SK-N-SH (cell line): Measurements from ENCODE around the gene MUC5AC. TPM values are rescaled to one million over a fixed set of nuclear protein-coding genes. Genes with fewer than 3 reads are reported as not detected.

Experiments
- CTCF ChIA-PET: fragments of 300-600, 350-600 bp; formaldehyde crosslinking; extraction: SDS; loops from one replicate; lab custom pipeline; 2021; lab: Yijun Ruan, JAX
- POLR2A ChIA-PET: fragments of 350-600 bp; sonication (Branson Sonifier 250); formaldehyde crosslinking; extraction: SDS; loops from one replicate; lab custom pipeline; 2020; ENCODE audit warnings: antibody characterized with exemption, inconsistent platforms; lab: Yijun Ruan, JAX
- DNase-seq: peaks from one replicate; pipeline ENCODE4 v3.0.0; 2012
- H2AFZ ChIP-seq: fragments of 200-600 bp; sonication (generic); 2 replicates; pipeline ENCODE4 v1.8.1; 2016; ENCODE audit warnings: antibody characterized with exemption, mild to moderate bottlenecking, low read depth
- H3F3A ChIP-seq: fragments of 200-600 bp; sonication (generic); replicated peaks from 2 replicates; pipeline ENCODE3; 2016; ENCODE audit warnings: antibody characterized with exemption, mild to moderate bottlenecking; ENCODE audit not compliant: insufficient read depth
- H3K27ac ChIP-seq, 2 experiments: fragments of 200-500 bp in 1 of 2; fragments of 200-600 bp in 1 of 2; sonication (Bioruptor generic) in 1 of 2; sonication (generic), shearing (Covaris generic) in 1 of 2; 2 replicates each; pipeline versions ENCODE4 v1.5.1 to v1.6.1; 2014 to 2016; ENCODE audit warnings: low read depth in 2 of 2, inconsistent platforms in 1 of 2, low read length in 1 of 2, mild to moderate bottlenecking in 1 of 2, mixed read lengths in 1 of 2
- H3K27me3 ChIP-seq: fragments of 200-600 bp; sonication (generic), shearing (Covaris generic); 2 replicates; pipeline ENCODE4 v1.6.1; 2016; ENCODE audit warnings: mixed run types; ENCODE audit not compliant: insufficient read depth
- H3K36me3 ChIP-seq, 2 experiments: fragments of 200-500 bp in 1 of 2; fragments of 200-600 bp in 1 of 2; sonication (Bioruptor generic) in 1 of 2; sonication (generic) in 1 of 2; replicated peaks in 1 of 2; 2 replicates each; pipeline versions ENCODE3 to v1.5.1; 2014 to 2016; ENCODE audit warnings: low read length in 1 of 2, mild to moderate bottlenecking in 1 of 2; ENCODE audit not compliant: insufficient read depth in 2 of 2, control insufficient read depth in 1 of 2
- H3K4me1 ChIP-seq, 2 experiments: fragments of 200-500 bp in 1 of 2; fragments of 200-600 bp in 1 of 2; sonication (Bioruptor generic) in 1 of 2; sonication (generic), shearing (Covaris generic) in 1 of 2; 2 replicates each; pipeline versions ENCODE4 v1.5.1 to v1.6.1; 2014 to 2016; ENCODE audit warnings: low read depth in 1 of 2, low read length in 1 of 2, mixed run types in 1 of 2; ENCODE audit not compliant: insufficient read depth in 2 of 2, control insufficient read depth in 1 of 2
- H3K4me2 ChIP-seq: fragments of 200-600 bp; sonication (generic), shearing (Covaris generic); 2 replicates; pipeline ENCODE4 v1.6.1; 2017; ENCODE audit warnings: mixed run types
- H3K4me3 ChIP-seq, 2 experiments: fragments of 200-500 bp in 1 of 2; fragments of 200-600 bp in 1 of 2; sonication (Bioruptor generic) in 1 of 2; sonication (generic), shearing (Covaris generic) in 1 of 2; 2 replicates each; pipeline versions ENCODE4 v1.5.1 to v1.8.1; 2014 to 2016; ENCODE audit warnings: low read depth in 2 of 2, inconsistent platforms in 1 of 2, low read length in 1 of 2, mild to moderate bottlenecking in 1 of 2, mixed read lengths in 1 of 2, moderate library complexity in 1 of 2
- H3K79me2 ChIP-seq: fragments of 200-600 bp; sonication (generic); 2 replicates; pipeline ENCODE4 v1.8.1; 2017; ENCODE audit warnings: mild to moderate bottlenecking; ENCODE audit not compliant: insufficient read depth
- H3K9ac ChIP-seq: fragments of 200-600 bp; sonication (generic); 2 replicates; pipeline ENCODE4 v1.6.1; 2017; ENCODE audit warnings: mixed run types
- H3K9me2 ChIP-seq: fragments of 200-600 bp; sonication (generic); 2 replicates; pipeline ENCODE4 v1.6.1; 2017; ENCODE audit warnings: mixed run types
- H3K9me3 ChIP-seq: fragments of 200-600 bp; sonication (generic); 2 replicates; pipeline ENCODE4 v1.6.1; 2017; ENCODE audit warnings: mixed run types, mild to moderate bottlenecking, moderate library complexity
- H4K20me1 ChIP-seq: fragments of 200-600 bp; sonication (generic); 2 replicates; pipeline ENCODE4 v1.6.1; 2017; ENCODE audit warnings: mild to moderate bottlenecking, mixed run types; ENCODE audit not compliant: insufficient read depth
- CHD2 ChIP-seq: fragments of 150-350 bp; IDR thresholded peaks from 2 replicates; pipeline ENCODE4 v1.6.1; 2018; ENCODE audit warnings: low read length; ENCODE audit not compliant: partially characterized antibody
- ELF1 ChIP-seq: IDR thresholded peaks from 2 replicates; pipeline ENCODE4 v1.4.0; 2012
- FOSL2 ChIP-seq: IDR thresholded peaks from 2 replicates; pipeline ENCODE4 v1.4.0; 2012; ENCODE audit warnings: low read depth, mild to moderate bottlenecking, moderate library complexity, borderline replicate concordance
- FOXJ3 ChIP-seq: sonication (generic); formaldehyde crosslinking; IDR thresholded peaks from 2 replicates; pipeline ENCODE4 v1.5.1; 2020; ENCODE audit warnings: mild to moderate bottlenecking, missing genetic modification reagents
- GABPA ChIP-seq: IDR thresholded peaks from 2 replicates; pipeline ENCODE4 v1.4.0; 2012; ENCODE audit warnings: low read depth, mild to moderate bottlenecking
- GATA2 ChIP-seq: sonication (generic); formaldehyde crosslinking; IDR thresholded peaks from 2 replicates; pipeline ENCODE4 v1.5.0; 2020; ENCODE audit warnings: mild to moderate bottlenecking, missing genetic modification reagents
- JUND ChIP-seq: IDR thresholded peaks from 2 replicates; pipeline ENCODE4 v1.4.0; 2012
- MEF2A ChIP-seq: IDR thresholded peaks from 2 replicates; pipeline ENCODE4 v1.4.0; 2012; ENCODE audit warnings: low read depth, borderline replicate concordance
- MXI1 ChIP-seq: IDR thresholded peaks from 2 replicates; pipeline ENCODE4 v1.6.1; 2012; ENCODE audit warnings: mild to moderate bottlenecking, low read depth, low read length, improper control_type of control experiment
- RCOR1 ChIP-seq: fragments of 150-350 bp; IDR thresholded peaks from 2 replicates; pipeline ENCODE4 v1.6.1; 2017; ENCODE audit warnings: antibody characterized with exemption, low read length
- RXRA ChIP-seq: IDR thresholded peaks from 2 replicates; pipeline ENCODE4 v1.4.0; 2012; ENCODE audit warnings: low read depth, mild to moderate bottlenecking, borderline replicate concordance
- SIN3A ChIP-seq: IDR thresholded peaks from 2 replicates; pipeline ENCODE4 v1.6.1; 2012; ENCODE audit warnings: low read depth, mild to moderate bottlenecking, low read length, moderate library complexity, borderline replicate concordance
- TAF1 ChIP-seq: IDR thresholded peaks from 2 replicates; pipeline ENCODE4 v1.6.1; 2012; ENCODE audit warnings: low read depth, mild to moderate bottlenecking, low read length, moderate library complexity, borderline replicate concordance
- TEAD4 ChIP-seq: IDR thresholded peaks from 2 replicates; pipeline ENCODE4 v1.4.0; 2012; ENCODE audit warnings: mild to moderate bottlenecking, borderline replicate concordance; ENCODE audit not compliant: insufficient read depth
- YY1 ChIP-seq: IDR thresholded peaks from 2 replicates; pipeline ENCODE4 v1.4.0; 2012; ENCODE audit warnings: low read depth, mild to moderate bottlenecking
- whole genome bisulfite sequencing: methylation state at CpG from one replicate; pipeline ENCODE4 v1.1.6; 2017; ENCODE audit warnings: low lambda C conversion rate; 5-methylcytosine and 5-hydroxymethylcytosine counted together
- polyA plus RNA-seq, 3 experiments: library from polyadenylated mRNA; depleted of rRNA; stranded (reverse); fragments of >200 nt; gene quantifications; 2 replicates each; pipeline ENCODE4 v1.2.3, GENCODE V29; 2012
- TF ChIP-seq, protein P1 (sequence below): fragments of 200-600 bp; sonication (generic); IDR thresholded peaks from 2 replicates; pipeline ENCODE4 v1.6.1; 2017; ENCODE audit warnings: antibody characterized with exemption, mild to moderate bottlenecking, moderate library complexity
- TF ChIP-seq, protein P2 (sequence below): fragments of 150-350 bp; IDR thresholded peaks from 2 replicates; pipeline ENCODE4 v1.6.1; 2017; ENCODE audit warnings: antibody characterized with exemption, low read length, low read depth, borderline replicate concordance
- TF ChIP-seq, protein P3 (sequence below): fragments of 150-350 bp; IDR thresholded peaks from 2 replicates; pipeline ENCODE4 v1.6.1; 2016; ENCODE audit warnings: mild to moderate bottlenecking, low read depth, low read length
- TF ChIP-seq, protein P4 (sequence below): IDR thresholded peaks from 2 replicates; pipeline ENCODE4 v1.6.1; 2012; ENCODE audit warnings: mild to moderate bottlenecking, low read depth, low read length, moderate library complexity
- TF ChIP-seq, protein P5 (sequence below): IDR thresholded peaks from 2 replicates; pipeline ENCODE4; 2012

Gene MUC5AC
- polyA plus RNA-seq, 1 of the 3 experiments (the other 2 are of a cell fraction): not detected

DNA sequence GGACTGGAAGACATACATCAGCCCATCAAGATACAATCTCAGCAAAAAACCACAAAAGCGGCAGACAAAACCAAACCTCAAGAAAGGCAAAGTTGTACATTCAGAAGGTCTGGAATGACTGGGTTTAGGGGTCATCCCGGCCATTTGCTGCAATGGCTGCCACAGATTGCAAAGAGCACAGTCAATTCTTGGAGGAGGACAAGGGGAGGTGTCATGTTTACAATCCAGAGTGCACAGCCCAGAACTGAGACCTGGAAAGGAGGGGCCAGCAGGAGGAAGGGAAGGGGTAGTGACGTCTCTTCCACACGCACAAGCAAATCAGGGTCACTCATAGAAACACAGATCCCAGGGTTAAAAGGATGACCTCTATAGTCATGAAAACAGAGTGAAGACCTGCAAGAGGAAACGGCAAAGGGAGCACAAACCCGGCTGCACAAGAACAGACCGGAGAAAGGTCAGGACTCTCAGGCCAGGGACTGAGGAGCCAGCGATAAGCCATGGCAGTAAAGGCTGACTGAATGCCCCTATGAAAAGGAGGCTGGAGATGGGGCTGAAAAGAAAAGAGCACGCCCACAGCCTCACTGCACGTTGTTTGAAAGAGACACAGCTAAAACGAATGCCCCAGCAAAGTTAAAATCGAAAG, 18.2 kb upstream of the MUC5AC start (continued):
- TF ChIP-seq, protein P1, sequence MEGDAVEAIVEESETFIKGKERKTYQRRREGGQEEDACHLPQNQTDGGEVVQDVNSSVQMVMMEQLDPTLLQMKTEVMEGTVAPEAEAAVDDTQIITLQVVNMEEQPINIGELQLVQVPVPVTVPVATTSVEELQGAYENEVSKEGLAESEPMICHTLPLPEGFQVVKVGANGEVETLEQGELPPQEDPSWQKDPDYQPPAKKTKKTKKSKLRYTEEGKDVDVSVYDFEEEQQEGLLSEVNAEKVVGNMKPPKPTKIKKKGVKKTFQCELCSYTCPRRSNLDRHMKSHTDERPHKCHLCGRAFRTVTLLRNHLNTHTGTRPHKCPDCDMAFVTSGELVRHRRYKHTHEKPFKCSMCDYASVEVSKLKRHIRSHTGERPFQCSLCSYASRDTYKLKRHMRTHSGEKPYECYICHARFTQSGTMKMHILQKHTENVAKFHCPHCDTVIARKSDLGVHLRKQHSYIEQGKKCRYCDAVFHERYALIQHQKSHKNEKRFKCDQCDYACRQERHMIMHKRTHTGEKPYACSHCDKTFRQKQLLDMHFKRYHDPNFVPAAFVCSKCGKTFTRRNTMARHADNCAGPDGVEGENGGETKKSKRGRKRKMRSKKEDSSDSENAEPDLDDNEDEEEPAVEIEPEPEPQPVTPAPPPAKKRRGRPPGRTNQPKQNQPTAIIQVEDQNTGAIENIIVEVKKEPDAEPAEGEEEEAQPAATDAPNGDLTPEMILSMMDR: no peak
- TF ChIP-seq YY1 (no peak), MXI1 (no peak)
- TF ChIP-seq, all 33 proteins: peak for 0

DNA sequence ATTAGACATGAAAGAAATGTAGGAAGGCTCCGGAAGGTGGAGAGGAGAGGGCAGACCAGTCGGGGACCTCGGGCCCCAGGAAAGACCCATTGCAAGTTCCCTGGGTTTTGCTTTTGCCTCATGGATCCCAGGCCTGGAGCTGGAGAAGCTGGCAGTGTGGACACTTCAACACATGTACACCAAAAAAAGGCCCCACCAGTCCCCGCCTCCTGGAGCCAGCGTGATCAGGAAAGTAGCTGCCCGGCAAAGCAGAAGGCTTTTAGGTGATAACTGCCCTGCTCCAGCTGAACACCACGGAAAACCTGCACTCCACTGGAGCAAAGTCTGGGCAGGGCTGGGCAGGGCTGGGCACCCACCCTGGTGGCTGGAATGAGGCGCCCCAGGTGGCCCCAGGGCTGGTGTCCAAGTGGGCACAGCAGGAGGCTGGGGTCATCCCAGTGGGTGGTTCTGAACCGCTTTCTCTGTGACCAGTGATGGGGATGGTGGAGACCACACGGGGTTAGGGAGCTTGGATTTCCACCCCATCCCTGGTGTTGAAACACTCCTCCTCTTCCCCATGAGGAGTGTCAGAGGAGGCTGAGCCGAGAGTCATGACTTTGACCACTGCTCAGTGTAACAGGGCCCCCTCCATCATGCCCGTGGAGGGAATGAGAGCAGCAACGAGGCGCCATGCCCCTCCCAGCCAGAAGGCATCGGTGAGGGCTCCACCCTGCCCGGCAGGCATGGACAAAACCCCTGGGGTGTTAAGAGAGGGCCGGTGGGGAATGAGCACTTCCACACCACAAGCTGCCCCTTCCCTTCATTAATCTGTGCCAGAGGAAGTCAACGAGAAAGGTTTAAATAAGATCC, 16.9 kb upstream of the MUC5AC start:
- Histone ChIP-seq H2AFZ (no peak overlapping the region), H3K4me1 (no peaks in the 10 kb centered on the region), H3K4me2 (no peak overlapping the region), H3K9ac (no peak overlapping the region), H3K4me3 (no peak overlapping the region), H3K9me3 (no peaks in the 10 kb centered on the region; the same call in 1 of the 2 replicates), H3K79me2 (no peaks in the 10 kb centered on the region), H3K27ac (no peak overlapping the region), H3F3A (no peaks in the 10 kb centered on the region), H4K20me1 (no peaks in the 10 kb centered on the region), H3K27me3 (no peaks in the 10 kb centered on the region), H3K36me3 (no peaks in the 10 kb centered on the region), H3K9me2 (no peaks in the 10 kb centered on the region)
- POLR2A ChIA-PET: no interaction called here
- TF ChIP-seq, protein P2, sequence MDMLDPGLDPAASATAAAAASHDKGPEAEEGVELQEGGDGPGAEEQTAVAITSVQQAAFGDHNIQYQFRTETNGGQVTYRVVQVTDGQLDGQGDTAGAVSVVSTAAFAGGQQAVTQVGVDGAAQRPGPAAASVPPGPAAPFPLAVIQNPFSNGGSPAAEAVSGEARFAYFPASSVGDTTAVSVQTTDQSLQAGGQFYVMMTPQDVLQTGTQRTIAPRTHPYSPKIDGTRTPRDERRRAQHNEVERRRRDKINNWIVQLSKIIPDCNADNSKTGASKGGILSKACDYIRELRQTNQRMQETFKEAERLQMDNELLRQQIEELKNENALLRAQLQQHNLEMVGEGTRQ: no peak
- TF ChIP-seq TEAD4 (no peak), FOXJ3 (CRISPR knock-in tag) (no peak), JUND (no peak), GABPA (no peak), RCOR1 (no peak), ELF1 (no peak), SIN3A (no peak), TAF1 (no peak), GATA2 (CRISPR knock-in tag) (no peak), RXRA (no peak), FOSL2 (no peak), MEF2A (no peak), CHD2 (no peak)
- TF ChIP-seq, protein P3, sequence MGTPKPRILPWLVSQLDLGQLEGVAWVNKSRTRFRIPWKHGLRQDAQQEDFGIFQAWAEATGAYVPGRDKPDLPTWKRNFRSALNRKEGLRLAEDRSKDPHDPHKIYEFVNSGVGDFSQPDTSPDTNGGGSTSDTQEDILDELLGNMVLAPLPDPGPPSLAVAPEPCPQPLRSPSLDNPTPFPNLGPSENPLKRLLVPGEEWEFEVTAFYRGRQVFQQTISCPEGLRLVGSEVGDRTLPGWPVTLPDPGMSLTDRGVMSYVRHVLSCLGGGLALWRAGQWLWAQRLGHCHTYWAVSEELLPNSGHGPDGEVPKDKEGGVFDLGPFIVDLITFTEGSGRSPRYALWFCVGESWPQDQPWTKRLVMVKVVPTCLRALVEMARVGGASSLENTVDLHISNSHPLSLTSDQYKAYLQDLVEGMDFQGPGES: no peak
- TF ChIP-seq, protein P4, sequence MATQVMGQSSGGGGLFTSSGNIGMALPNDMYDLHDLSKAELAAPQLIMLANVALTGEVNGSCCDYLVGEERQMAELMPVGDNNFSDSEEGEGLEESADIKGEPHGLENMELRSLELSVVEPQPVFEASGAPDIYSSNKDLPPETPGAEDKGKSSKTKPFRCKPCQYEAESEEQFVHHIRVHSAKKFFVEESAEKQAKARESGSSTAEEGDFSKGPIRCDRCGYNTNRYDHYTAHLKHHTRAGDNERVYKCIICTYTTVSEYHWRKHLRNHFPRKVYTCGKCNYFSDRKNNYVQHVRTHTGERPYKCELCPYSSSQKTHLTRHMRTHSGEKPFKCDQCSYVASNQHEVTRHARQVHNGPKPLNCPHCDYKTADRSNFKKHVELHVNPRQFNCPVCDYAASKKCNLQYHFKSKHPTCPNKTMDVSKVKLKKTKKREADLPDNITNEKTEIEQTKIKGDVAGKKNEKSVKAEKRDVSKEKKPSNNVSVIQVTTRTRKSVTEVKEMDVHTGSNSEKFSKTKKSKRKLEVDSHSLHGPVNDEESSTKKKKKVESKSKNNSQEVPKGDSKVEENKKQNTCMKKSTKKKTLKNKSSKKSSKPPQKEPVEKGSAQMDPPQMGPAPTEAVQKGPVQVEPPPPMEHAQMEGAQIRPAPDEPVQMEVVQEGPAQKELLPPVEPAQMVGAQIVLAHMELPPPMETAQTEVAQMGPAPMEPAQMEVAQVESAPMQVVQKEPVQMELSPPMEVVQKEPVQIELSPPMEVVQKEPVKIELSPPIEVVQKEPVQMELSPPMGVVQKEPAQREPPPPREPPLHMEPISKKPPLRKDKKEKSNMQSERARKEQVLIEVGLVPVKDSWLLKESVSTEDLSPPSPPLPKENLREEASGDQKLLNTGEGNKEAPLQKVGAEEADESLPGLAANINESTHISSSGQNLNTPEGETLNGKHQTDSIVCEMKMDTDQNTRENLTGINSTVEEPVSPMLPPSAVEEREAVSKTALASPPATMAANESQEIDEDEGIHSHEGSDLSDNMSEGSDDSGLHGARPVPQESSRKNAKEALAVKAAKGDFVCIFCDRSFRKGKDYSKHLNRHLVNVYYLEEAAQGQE: no peak
- TF ChIP-seq, protein P5, sequence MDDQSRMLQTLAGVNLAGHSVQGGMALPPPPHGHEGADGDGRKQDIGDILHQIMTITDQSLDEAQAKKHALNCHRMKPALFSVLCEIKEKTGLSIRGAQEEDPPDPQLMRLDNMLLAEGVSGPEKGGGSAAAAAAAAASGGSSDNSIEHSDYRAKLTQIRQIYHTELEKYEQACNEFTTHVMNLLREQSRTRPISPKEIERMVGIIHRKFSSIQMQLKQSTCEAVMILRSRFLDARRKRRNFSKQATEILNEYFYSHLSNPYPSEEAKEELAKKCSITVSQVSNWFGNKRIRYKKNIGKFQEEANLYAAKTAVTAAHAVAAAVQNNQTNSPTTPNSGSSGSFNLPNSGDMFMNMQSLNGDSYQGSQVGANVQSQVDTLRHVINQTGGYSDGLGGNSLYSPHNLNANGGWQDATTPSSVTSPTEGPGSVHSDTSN: no peak
- CTCF ChIA-PET: no interaction called here
- 29% methylated on average over 15 of the region's 18 CpGs for WGBS
- no peak for DNase-seq
